SJCRH30 (cell line): ENCODE results near the gene GCDH. TPM values are rescaled to one million over a fixed set of nuclear protein-coding genes. Genes with fewer than 3 reads are reported as not detected.
A peak's percentile ranks its signal among the peaks of the same experiment; 100 is the strongest.

Experiments
- DNase-seq, 2 experiments: peaks; one replicate each; pipeline ENCODE4 v3.0.0-alpha.2; 2015 to 2020
- H3K27ac ChIP-seq: fragments of 250-450 bp; sonication (Bioruptor Pico); 2 replicates; pipeline ENCODE4 v1.5.1; 2020; ENCODE audit warnings: mild to moderate bottlenecking, moderate library complexity
- H3K27me3 ChIP-seq: fragments of 250-450 bp; sonication (Bioruptor Pico); 2 replicates; pipeline ENCODE4 v1.5.1; 2020; ENCODE audit warnings: mild to moderate bottlenecking, moderate library complexity
- H3K36me3 ChIP-seq: fragments of 250-450 bp; sonication (Bioruptor Pico); 2 replicates; pipeline ENCODE4 v1.5.1; 2020; ENCODE audit warnings: mild to moderate bottlenecking, moderate library complexity
- H3K4me1 ChIP-seq: fragments of 250-450 bp; sonication (Bioruptor Pico); 2 replicates; pipeline ENCODE4 v1.5.1; 2020; ENCODE audit warnings: mild to moderate bottlenecking, moderate library complexity
- H3K4me3 ChIP-seq: fragments of 250-450 bp; sonication (Bioruptor Pico); 2 replicates; pipeline ENCODE4 v1.5.1; 2020; ENCODE audit warnings: mild to moderate bottlenecking, moderate library complexity
- H3K9me3 ChIP-seq: fragments of 250-450 bp; sonication (Bioruptor Pico); replicated peaks from 2 replicates; pipeline ENCODE4 v1.5.1; 2020; ENCODE audit warnings: mild to moderate bottlenecking, moderate library complexity
- total RNA-seq: library from RNA; depleted of rRNA; stranded (reverse); fragments of >200 nt; shearing (Covaris generic); gene quantifications from 2 replicates; pipeline ENCODE4 v1.2.3, GENCODE V29; 2014

GCDH gene
- total RNA-seq, 1 experiment from 2014 or later, result 29.7 TPM

- Histone ChIP-seq H3K27me3 (no peaks in the 10 kb centered on the region), H3K36me3 (no peaks in the 10 kb centered on the region), H3K4me1 (0 out of 2 replicates have a peak, but pooled peaks cover 2% of the 10 kb centered on the region), H3K27ac (no peak overlapping the region), H3K4me3 (peak overlapping the region; percentile 59), H3K9me3 (no peaks in the 10 kb centered on the region)
- peak; percentile 49 to 60 for DNase-seq
These were observed 24.4 kb upstream of the GCDH start for GRCh38 chr19:12866416-12867119.

GRCh38 chr19:12867120-12868099, 23.6 kb upstream of the GCDH start:
- Histone ChIP-seq H3K4me3 (peak overlapping the region; percentile 59), H3K4me1 (0 out of 2 replicates have a peak, but pooled peaks cover 2% of the 10 kb centered on the region), H3K36me3 (no peaks in the 10 kb centered on the region), H3K27ac (peak overlapping the region; percentile 1; the same call in 1 of the 2 replicates), H3K27me3 (no peaks in the 10 kb centered on the region), H3K9me3 (no peaks in the 10 kb centered on the region)
- peak; percentile 94 to 98 for DNase-seq

DNA sequence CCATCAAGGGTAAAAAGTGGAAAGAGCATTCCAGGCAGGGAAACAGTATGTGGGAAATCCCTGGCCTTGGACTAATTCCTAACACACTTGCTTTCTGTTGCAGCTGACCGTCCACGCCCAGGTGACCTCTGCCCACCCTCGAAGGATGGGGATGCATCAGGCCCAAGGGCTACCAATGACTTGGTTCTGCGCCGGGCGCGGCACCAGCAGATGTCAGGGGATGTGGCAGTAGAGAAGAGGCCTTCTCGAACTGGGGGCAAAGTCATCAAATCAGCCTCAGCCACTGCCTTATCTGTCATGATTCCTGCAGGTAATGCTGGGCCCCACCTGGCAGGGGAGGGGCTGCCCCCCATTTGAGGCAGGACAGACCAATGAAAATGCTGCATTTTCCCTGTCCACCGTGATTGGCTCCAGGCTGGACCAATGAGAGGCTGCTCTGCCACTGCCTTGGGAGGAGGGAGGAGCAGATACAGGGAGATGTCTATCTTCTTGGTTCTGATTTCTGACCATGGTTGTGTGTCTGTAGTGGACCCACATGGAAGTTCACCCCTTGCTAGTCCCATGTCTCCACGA, 22.3 kb upstream of the GCDH start:
- Histone ChIP-seq H3K9me3 (no peaks in the 10 kb centered on the region; the same call in 1 of the 2 replicates), H3K4me1 (0 out of 2 replicates have a peak, but pooled peaks cover 2% of the 10 kb centered on the region), H3K36me3 (no peaks in the 10 kb centered on the region), H3K4me3 (no peak overlapping the region), H3K27ac (no peak overlapping the region), H3K27me3 (no peaks in the 10 kb centered on the region)
- DNase-seq, result peak in 1 of 2 experiments; percentile 51

- no peaks in the 10 kb centered on the region for H3K27me3 ChIP-seq
- no peak overlapping the region for H3K27ac ChIP-seq
- no peaks in the 10 kb centered on the region for H3K36me3 ChIP-seq
- H3K9me3 ChIP-seq, result no peaks in the 10 kb centered on the region; the same call in 1 of the 2 replicates
- no peak overlapping the region for H3K4me3 ChIP-seq
- no peak for DNase-seq
- no peaks in the 10 kb centered on the region for H3K4me1 ChIP-seq
These were observed 19.3 kb upstream of the GCDH start for GRCh38 chr19:12871681-12872080.

- no peak overlapping the region for H3K27ac ChIP-seq
- no peak for DNase-seq
- no peaks in the 10 kb centered on the region; the same call in 1 of the 2 replicates for H3K9me3 ChIP-seq
- H3K27me3 ChIP-seq, result no peaks in the 10 kb centered on the region
- H3K4me3 ChIP-seq, result no peak overlapping the region
- no peaks in the 10 kb centered on the region for H3K36me3 ChIP-seq
- H3K4me1 ChIP-seq, result no peaks in the 10 kb centered on the region
These were observed 18.7 kb upstream of the GCDH start for GRCh38 chr19:12872255-12872654.

GRCh38 chr19:12872941-12873890, 17.7 kb upstream of the GCDH start:
- 0 out of 2 replicates have a peak, but pooled peaks cover 2% of the 10 kb centered on the region for H3K36me3 ChIP-seq
- H3K9me3 ChIP-seq, result no peaks in the 10 kb centered on the region; the same call in 1 of the 2 replicates
- H3K4me3 ChIP-seq, result no peak overlapping the region
- peak; percentile 63 for DNase-seq
- H3K27me3 ChIP-seq, result no peaks in the 10 kb centered on the region
- H3K27ac ChIP-seq, result no peak overlapping the region
- H3K4me1 ChIP-seq, result no peaks in the 10 kb centered on the region

GRCh38 chr19:12873891-12874745, 16.8 kb upstream of the GCDH start:
- Histone ChIP-seq H3K4me3 (no peak overlapping the region), H3K27me3 (no peaks in the 10 kb centered on the region)

DNA sequence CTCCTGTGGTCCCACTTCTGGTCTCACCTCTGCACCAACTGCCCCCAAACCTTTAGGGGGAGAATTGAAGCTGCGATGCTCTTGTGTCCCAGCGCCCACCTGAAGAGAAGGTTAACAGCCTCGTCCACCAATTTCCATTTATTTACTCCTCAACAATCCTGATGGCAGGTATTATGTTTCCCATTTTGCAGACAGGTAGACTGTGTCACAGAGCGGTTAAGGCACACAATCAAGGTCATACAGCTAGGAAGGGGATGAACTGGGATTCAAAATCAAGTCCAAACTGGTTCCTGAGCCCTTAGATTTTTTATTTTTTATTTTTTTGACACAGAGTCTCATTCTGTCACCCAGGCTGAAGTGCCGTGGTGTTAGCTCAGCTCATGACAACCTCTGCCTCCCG, 15.9 kb upstream of the GCDH start:
- H3K27ac ChIP-seq, result no peak overlapping the region
- no peak overlapping the region for H3K4me3 ChIP-seq
- DNase-seq, result no peak
- H3K36me3 ChIP-seq, result 0 out of 2 replicates have a peak, but pooled peaks cover 2% of the 10 kb centered on the region
- no peaks in the 10 kb centered on the region for H3K4me1 ChIP-seq
- no peaks in the 10 kb centered on the region for H3K27me3 ChIP-seq
- H3K9me3 ChIP-seq, result no peaks in the 10 kb centered on the region; the same call in 1 of the 2 replicates

More at GRCh38 chr19:12873891-12874745, 16.8 kb upstream of the GCDH start:
- Histone ChIP-seq H3K9me3 (no peaks in the 10 kb centered on the region; the same call in 1 of the 2 replicates), H3K36me3 (0 out of 2 replicates have a peak, but pooled peaks cover 2% of the 10 kb centered on the region), H3K4me1 (no peaks in the 10 kb centered on the region), H3K27ac (no peak overlapping the region)
- no peak for DNase-seq

DNA sequence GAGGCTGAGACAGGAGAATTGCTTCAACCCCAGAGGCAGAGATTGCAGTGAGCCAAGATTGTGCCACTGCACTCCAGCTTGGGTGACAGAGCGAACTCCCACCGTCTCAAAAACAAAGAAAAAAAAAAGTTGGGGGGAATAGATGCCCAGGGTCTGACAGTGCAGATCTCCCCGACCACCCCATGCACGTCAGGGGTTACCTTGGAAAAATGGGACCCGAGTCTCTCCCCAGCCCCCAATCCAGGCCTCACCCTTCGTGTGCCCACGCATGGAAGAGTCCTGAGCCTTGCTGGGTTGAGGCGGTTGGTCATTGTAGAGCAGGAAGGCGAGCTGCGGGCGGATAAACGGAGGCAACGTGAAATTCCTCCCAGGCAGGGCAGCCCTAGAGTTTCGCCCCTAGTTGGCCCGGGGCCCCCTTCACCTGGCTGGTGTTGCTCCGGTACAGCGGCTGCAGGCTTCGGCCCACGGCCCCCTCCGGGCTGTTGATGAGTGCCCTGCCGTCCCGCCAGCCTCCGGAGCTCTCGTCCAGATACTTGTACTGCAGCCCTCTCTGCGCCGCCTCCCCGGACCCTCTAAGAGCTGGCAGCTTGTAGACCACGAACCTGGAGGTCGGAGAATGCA, 10.3 kb upstream of the GCDH start:
- Histone ChIP-seq H3K9me3 (no peaks in the 10 kb centered on the region), H3K36me3 (0 out of 2 replicates have a peak, but pooled peaks cover 2% of the 10 kb centered on the region), H3K4me1 (no peaks in the 10 kb centered on the region), H3K27me3 (no peaks in the 10 kb centered on the region), H3K4me3 (peak overlapping the region; percentile 63), H3K27ac (peak overlapping the region; percentile 49)
- peak; percentile 60 to 64 for DNase-seq

GRCh38 chr19:12881172-12881808, 9.7 kb upstream of the GCDH start, which contains the start of gene DNASE2:
TSS of gene DNASE2 (minus strand) at chr19:12881449. CDS start at chr19:12881375, 74 bp downstream.
- H3K9me3 ChIP-seq, result no peaks in the 10 kb centered on the region
- H3K4me1 ChIP-seq, result no peaks in the 10 kb centered on the region
- peak within 1 kb of the TSS; percentile 63 for H3K4me3 ChIP-seq
- H3K27me3 ChIP-seq, result no peaks in the 10 kb centered on the region
- 0 out of 2 replicates have a peak, but pooled peaks cover 2% of the 10 kb centered on the region for H3K36me3 ChIP-seq
- DNase-seq, result peak; percentile 99 to 100
- peak within 1 kb of the TSS; percentile 49 for H3K27ac ChIP-seq

GRCh38 chr19:12882589-12882988, 8.4 kb upstream of the GCDH start:
- no peaks in the 10 kb centered on the region for H3K27me3 ChIP-seq

GRCh38 chr19:12884202-12884601, 6.8 kb upstream of the GCDH start:
- H3K9me3 ChIP-seq, result no peaks in the 10 kb centered on the region
- H3K4me3 ChIP-seq, result no peak overlapping the region
- H3K36me3 ChIP-seq, result no peaks in the 10 kb centered on the region
- H3K27ac ChIP-seq, result no peak overlapping the region
- no peaks in the 10 kb centered on the region for H3K4me1 ChIP-seq
- no peaks in the 10 kb centered on the region for H3K27me3 ChIP-seq
- no peak for DNase-seq

More at GRCh38 chr19:12882589-12882988, 8.4 kb upstream of the GCDH start:
- Histone ChIP-seq H3K4me1 (no peaks in the 10 kb centered on the region), H3K36me3 (0 out of 2 replicates have a peak, but pooled peaks cover 2% of the 10 kb centered on the region), H3K9me3 (no peaks in the 10 kb centered on the region), H3K4me3 (no peak overlapping the region), H3K27ac (no peak overlapping the region)
- DNase-seq, result no peak
